ENCODE data around the gene ZNF618.

DNA sequence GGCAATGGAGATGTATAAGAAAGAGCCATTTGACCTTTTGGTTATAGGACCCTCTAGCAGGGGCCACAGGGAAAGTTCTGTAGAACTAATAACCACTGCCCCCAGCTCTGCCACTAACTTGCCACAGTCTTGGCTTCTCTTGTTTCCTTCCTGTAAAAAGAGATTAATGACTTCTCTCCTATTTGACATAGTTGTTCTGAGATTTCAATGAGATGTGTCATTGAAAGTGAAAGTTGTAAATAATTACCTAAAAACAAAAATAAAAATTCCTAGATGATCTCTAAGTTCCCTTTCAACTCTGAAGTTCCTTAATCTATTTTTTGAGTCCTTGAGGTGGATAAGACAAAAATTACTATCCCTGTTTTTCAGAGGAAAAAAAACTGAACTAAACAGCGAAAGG lies 224.4 kb downstream of the ZNF618 start:
- TF ChIP-seq, protein P1, sequence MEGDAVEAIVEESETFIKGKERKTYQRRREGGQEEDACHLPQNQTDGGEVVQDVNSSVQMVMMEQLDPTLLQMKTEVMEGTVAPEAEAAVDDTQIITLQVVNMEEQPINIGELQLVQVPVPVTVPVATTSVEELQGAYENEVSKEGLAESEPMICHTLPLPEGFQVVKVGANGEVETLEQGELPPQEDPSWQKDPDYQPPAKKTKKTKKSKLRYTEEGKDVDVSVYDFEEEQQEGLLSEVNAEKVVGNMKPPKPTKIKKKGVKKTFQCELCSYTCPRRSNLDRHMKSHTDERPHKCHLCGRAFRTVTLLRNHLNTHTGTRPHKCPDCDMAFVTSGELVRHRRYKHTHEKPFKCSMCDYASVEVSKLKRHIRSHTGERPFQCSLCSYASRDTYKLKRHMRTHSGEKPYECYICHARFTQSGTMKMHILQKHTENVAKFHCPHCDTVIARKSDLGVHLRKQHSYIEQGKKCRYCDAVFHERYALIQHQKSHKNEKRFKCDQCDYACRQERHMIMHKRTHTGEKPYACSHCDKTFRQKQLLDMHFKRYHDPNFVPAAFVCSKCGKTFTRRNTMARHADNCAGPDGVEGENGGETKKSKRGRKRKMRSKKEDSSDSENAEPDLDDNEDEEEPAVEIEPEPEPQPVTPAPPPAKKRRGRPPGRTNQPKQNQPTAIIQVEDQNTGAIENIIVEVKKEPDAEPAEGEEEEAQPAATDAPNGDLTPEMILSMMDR (IDR thresholded peaks at IDR 0.05): no peak
- TF ChIP-seq POLR2AphosphoS5 (IDR thresholded peaks at IDR 0.05) (no peak), POLR2A (IDR thresholded peaks at IDR 0.05) (no peak)

All from prostate gland (tissue), 2 donors.